Neuronal stem cell (in vitro differentiated cells): ENCODE measurements around the gene ACO2.

Experiments
- DNase-seq: peaks from one replicate; pipeline ENCODE4 v3.0.0-alpha.2; 2013; ENCODE audit warnings: low spot score
- H2AFZ ChIP-seq: one replicate; pipeline ENCODE4 v1.6.1; 2013; ENCODE audit warnings: mild to moderate bottlenecking, low read length, inconsistent platforms
- H2AK5ac ChIP-seq: 2 replicates; pipeline ENCODE4 v1.6.1; 2013; ENCODE audit warnings: low read depth, mild to moderate bottlenecking, inconsistent platforms, low read length, moderate library complexity, mixed read lengths
- H2BK120ac ChIP-seq: 2 replicates; pipeline ENCODE4 v1.6.1; 2013; ENCODE audit warnings: low read depth, mild to moderate bottlenecking, inconsistent platforms, low read length, moderate library complexity, mixed read lengths
- H2BK12ac ChIP-seq: one replicate; pipeline ENCODE4 v1.6.1; 2013; ENCODE audit warnings: low read length, inconsistent platforms
- H2BK15ac ChIP-seq: 2 replicates; pipeline ENCODE4 v1.6.1; 2013; ENCODE audit warnings: mild to moderate bottlenecking, low read length, inconsistent platforms, mixed read lengths
- H2BK5ac ChIP-seq: one replicate; pipeline ENCODE4 v1.6.1; 2013; ENCODE audit warnings: inconsistent platforms, mild to moderate bottlenecking, low read length, moderate library complexity
- H3K14ac ChIP-seq: one replicate; pipeline ENCODE4 v1.6.1; 2013; ENCODE audit warnings: low read length, inconsistent platforms
- H3K18ac ChIP-seq: 2 replicates; pipeline ENCODE4 v1.6.1; 2013; ENCODE audit warnings: low read length, inconsistent platforms
- H3K23ac ChIP-seq: 2 replicates; pipeline ENCODE4 v1.6.1; 2013; ENCODE audit warnings: low read depth, mild to moderate bottlenecking, mixed read lengths, low read length, inconsistent platforms; ENCODE audit not compliant: poor library complexity
- H3K27ac ChIP-seq: replicated peaks from 3 replicates; pipeline ENCODE4 v1.5.1; 2013; ENCODE audit warnings: low read length, inconsistent platforms
- H3K27me3 ChIP-seq, 3 experiments: 2 replicates each; pipeline ENCODE4 v1.6.1; 2013; ENCODE audit warnings: low read length in 3 of 3, mild to moderate bottlenecking in 2 of 3, inconsistent platforms in 1 of 3, low read depth in 1 of 3, mixed read lengths in 1 of 3, moderate library complexity in 1 of 3; ENCODE audit not compliant: control insufficient read depth in 3 of 3, insufficient read depth in 3 of 3
- H3K36me3 ChIP-seq, 2 donors: replicated peaks in 1 of 2; 2 replicates each; pipeline ENCODE4 v1.6.1; 2013; ENCODE audit warnings: low read length in 2 of 2; ENCODE audit not compliant: control insufficient read depth in 2 of 2, insufficient read depth in 2 of 2
- H3K4ac ChIP-seq: 2 replicates; pipeline ENCODE4 v1.6.1; 2013; ENCODE audit warnings: inconsistent platforms, mild to moderate bottlenecking, low read length, moderate library complexity
- H3K4me1 ChIP-seq, 2 donors: 1 replicate in 1 of 2; 2 replicates in 1 of 2; pipeline ENCODE4 v1.6.1; 2013; ENCODE audit warnings: low read length in 2 of 2, low read depth in 1 of 2; ENCODE audit not compliant: control insufficient read depth in 2 of 2, insufficient read depth in 1 of 2
- H3K4me2 ChIP-seq: one replicate; pipeline ENCODE4 v1.6.1; 2013; ENCODE audit warnings: mild to moderate bottlenecking, low read length, inconsistent platforms; ENCODE audit not compliant: insufficient read depth, poor library complexity, severe bottlenecking
- H3K4me3 ChIP-seq, 2 donors: 2 replicates each; pipeline ENCODE4 v1.5.1; 2013; ENCODE audit warnings: low read length in 2 of 2, mild to moderate bottlenecking in 2 of 2, inconsistent platforms in 1 of 2, moderate library complexity in 1 of 2
- H3K79me1 ChIP-seq: one replicate; pipeline ENCODE4 v1.6.1; 2013; ENCODE audit warnings: low read depth, mild to moderate bottlenecking, inconsistent platforms, low read length, moderate library complexity
- H3K9ac ChIP-seq: one replicate; pipeline ENCODE4 v1.6.1; 2013; ENCODE audit warnings: mild to moderate bottlenecking, low read depth, low read length, inconsistent platforms; ENCODE audit not compliant: poor library complexity
- H3K9me3 ChIP-seq, 2 donors: replicated peaks in 1 of 2; 2 replicates each; pipeline versions ENCODE3 to v1.6.1; 2013; ENCODE audit warnings: low read length in 2 of 2, mild to moderate bottlenecking in 2 of 2, inconsistent platforms in 1 of 2, low read depth in 1 of 2, mixed read lengths in 1 of 2, moderate library complexity in 1 of 2; ENCODE audit not compliant: control insufficient read depth in 2 of 2, insufficient read depth in 1 of 2
- H4K8ac ChIP-seq: one replicate; pipeline ENCODE4 v1.6.1; 2013; ENCODE audit warnings: low read depth, mild to moderate bottlenecking, inconsistent platforms, low read length, moderate library complexity
- H4K91ac ChIP-seq: one replicate; pipeline ENCODE4 v1.6.1; 2013; ENCODE audit warnings: low read length, low read depth, mild to moderate bottlenecking, inconsistent platforms; ENCODE audit not compliant: poor library complexity
- WGBS, 2 donors: extraction: QIAGEN DNeasy Blood & Tissue Kit; methylation state at CpG; one replicate each; pipeline ENCODE4 v1.1.7; 2013; ENCODE audit warnings: missing lambda C conversion rate in 2 of 2, mixed read lengths in 1 of 2; ENCODE audit not compliant: insufficient read length in 2 of 2, insufficient replicate concordance in 1 of 2; ENCODE audit errors: extremely low coverage in 2 of 2; 5-methylcytosine and 5-hydroxymethylcytosine counted together

The ACO2 gene

GRCh38 chr22:41507330-41508063, 38.6 kb downstream of the ACO2 start:
- peak overlapping the region; percentile 17 for H4K8ac ChIP-seq
- no peak overlapping the region for H3K4me2 ChIP-seq
- no peak overlapping the region for H3K4me3 ChIP-seq
- H4K91ac ChIP-seq, result no peak overlapping the region
- H2BK5ac ChIP-seq, result peak overlapping the region; percentile 24
- no peak overlapping the region for H3K27ac ChIP-seq
- H3K27me3 ChIP-seq, result no peaks in the 10 kb centered on the region
- H3K9me3 ChIP-seq, result no peaks in the 10 kb centered on the region
- H3K4me1 ChIP-seq, result peaks cover 0 to 8% of the 10 kb centered on the region in 2 donors
- peak overlapping the region; percentile 17 for H3K18ac ChIP-seq
- H3K14ac ChIP-seq, result no peak overlapping the region
- no peaks in the 10 kb centered on the region for H3K79me1 ChIP-seq
- no peak overlapping the region for H2AFZ ChIP-seq
- DNase-seq, result no peak
- no peak overlapping the region for H2BK12ac ChIP-seq
- H3K36me3 ChIP-seq, result peaks cover 20 to 72% of the 10 kb centered on the region in 2 donors
- no peak overlapping the region for H2BK120ac ChIP-seq
- H2BK15ac ChIP-seq, result peak overlapping the region; percentile 81
- WGBS, 2 donors, result no CpG with 5 or more reads among the region's 23 CpGs
- H3K4ac ChIP-seq, result no peak overlapping the region
- no peak overlapping the region for H3K9ac ChIP-seq
- H3K23ac ChIP-seq, result peak overlapping the region; percentile 89
- peak overlapping the region; percentile 83 for H2AK5ac ChIP-seq

GRCh38 chr22:41508770-41509170, 39.9 kb downstream of the ACO2 start:
- DNase-seq, result no peak
- no peak overlapping the region for H2BK5ac ChIP-seq
- no peaks in the 10 kb centered on the region for H3K27me3 ChIP-seq
- no peak overlapping the region for H3K9ac ChIP-seq
- peak overlapping the region; percentile 57 for H2BK120ac ChIP-seq
- peaks cover 23 to 79% of the 10 kb centered on the region in 2 donors for H3K36me3 ChIP-seq
- H2BK15ac ChIP-seq, result no peak overlapping the region
- H2AK5ac ChIP-seq, result no peak overlapping the region
- no peak overlapping the region for H3K14ac ChIP-seq
- no peak overlapping the region for H3K4me2 ChIP-seq
- H2AFZ ChIP-seq, result no peak overlapping the region
- no peak overlapping the region for H4K91ac ChIP-seq
- no peaks in the 10 kb centered on the region for H3K9me3 ChIP-seq
- H3K4ac ChIP-seq, result no peak overlapping the region
- H3K79me1 ChIP-seq, result no peaks in the 10 kb centered on the region
- no peak overlapping the region for H2BK12ac ChIP-seq
- no peak overlapping the region for H3K27ac ChIP-seq
- no peak overlapping the region for H3K18ac ChIP-seq
- no CpG with 5 or more reads among the region's 12 CpGs for WGBS, 2 donors
- peak overlapping the region; percentile 38 for H3K23ac ChIP-seq
- H3K4me3 ChIP-seq, result no peak overlapping the region
- no peak overlapping the region for H4K8ac ChIP-seq
- peaks cover 4 to 17% of the 10 kb centered on the region in 2 donors for H3K4me1 ChIP-seq

DNA sequence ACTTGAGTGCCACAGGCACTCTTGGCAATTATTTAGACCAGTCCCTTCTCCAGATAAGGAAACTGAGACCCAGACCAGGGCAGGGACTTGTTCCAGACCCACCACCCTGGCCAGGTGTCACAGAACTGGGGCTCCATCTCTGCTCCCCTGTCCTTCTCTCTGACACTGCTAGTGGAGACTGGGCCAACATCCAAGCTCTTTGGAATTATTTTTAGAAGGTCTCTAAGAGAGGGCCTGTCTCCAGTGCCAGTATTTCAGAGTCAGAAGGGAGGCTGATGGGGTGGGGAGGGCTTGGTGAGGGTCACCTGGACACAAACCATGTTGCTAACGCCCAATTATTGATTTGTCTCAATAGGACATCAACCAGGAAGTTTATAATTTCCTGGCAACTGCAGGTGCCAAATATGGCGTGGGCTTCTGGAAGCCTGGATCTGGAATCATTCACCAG, 42.6 kb downstream of the ACO2 start:
- H2BK15ac ChIP-seq, result no peak overlapping the region
- no peak overlapping the region for H2BK5ac ChIP-seq
- H2AFZ ChIP-seq, result no peak overlapping the region
- no peaks in the 10 kb centered on the region for H3K9me3 ChIP-seq
- peaks cover 4 to 17% of the 10 kb centered on the region in 2 donors for H3K4me1 ChIP-seq
- peaks cover 40 to 85% of the 10 kb centered on the region in 2 donors for H3K36me3 ChIP-seq
- no peak overlapping the region for H3K4me3 ChIP-seq
- H4K91ac ChIP-seq, result no peak overlapping the region
- H3K4ac ChIP-seq, result no peak overlapping the region
- H3K18ac ChIP-seq, result no peak overlapping the region
- H3K4me2 ChIP-seq, result no peak overlapping the region
- H3K27ac ChIP-seq, result peak overlapping the region; percentile 33
- H3K14ac ChIP-seq, result no peak overlapping the region
- no CpG with 5 or more reads among the region's 2 CpGs for WGBS, 2 donors
- peak overlapping the region; percentile 11 for H2AK5ac ChIP-seq
- no peaks in the 10 kb centered on the region for H3K27me3 ChIP-seq
- H2BK12ac ChIP-seq, result no peak overlapping the region
- H3K9ac ChIP-seq, result no peak overlapping the region
- DNase-seq, result no peak
- H4K8ac ChIP-seq, result no peak overlapping the region
- H3K23ac ChIP-seq, result no peak overlapping the region
- H2BK120ac ChIP-seq, result no peak overlapping the region
- no peaks in the 10 kb centered on the region for H3K79me1 ChIP-seq

GRCh38 chr22:41512421-41513194, 43.7 kb downstream of the ACO2 start:
- H3K27ac ChIP-seq, result peak overlapping the region; percentile 48
- DNase-seq, result peak; percentile 57
- peak overlapping the region; percentile 95 for H2AK5ac ChIP-seq
- H4K8ac ChIP-seq, result no peak overlapping the region
- peak overlapping the region; percentile 21 for H2BK5ac ChIP-seq
- peak overlapping the region; percentile 46 for H4K91ac ChIP-seq
- H2BK12ac ChIP-seq, result peak overlapping the region; percentile 98
- H3K23ac ChIP-seq, result no peak overlapping the region
- no peaks in the 10 kb centered on the region for H3K27me3 ChIP-seq
- no peak overlapping the region for H3K4me3 ChIP-seq
- H3K4me1 ChIP-seq, result peaks cover 4 to 17% of the 10 kb centered on the region in 2 donors
- peak overlapping the region; percentile 90 for H3K18ac ChIP-seq
- peak overlapping the region; percentile 55 for H2BK120ac ChIP-seq
- H3K4me2 ChIP-seq, result peak overlapping the region; percentile 52
- H3K9ac ChIP-seq, result peak overlapping the region; percentile 86
- H3K4ac ChIP-seq, result no peak overlapping the region
- H2AFZ ChIP-seq, result no peak overlapping the region
- H2BK15ac ChIP-seq, result peak overlapping the region; percentile 91
- no CpG with 5 or more reads among the region's 17 CpGs for WGBS, 2 donors
- no peak overlapping the region for H3K14ac ChIP-seq
- no peaks in the 10 kb centered on the region for H3K9me3 ChIP-seq
- peaks cover 36 to 87% of the 10 kb centered on the region in 2 donors for H3K36me3 ChIP-seq
- no peaks in the 10 kb centered on the region for H3K79me1 ChIP-seq
